ENCODE data around the gene COL18A1.
"Not testable (repeated sequence)": the region's sequence is repeated elsewhere in the genome, so short reads cannot be mapped to it uniquely, and the experiment has no call there.

Gene COL18A1

GRCh38 chr21:45434645-45435217 is 29.8 kb downstream of the COL18A1 start:
- TF ChIP-seq, protein P1, sequence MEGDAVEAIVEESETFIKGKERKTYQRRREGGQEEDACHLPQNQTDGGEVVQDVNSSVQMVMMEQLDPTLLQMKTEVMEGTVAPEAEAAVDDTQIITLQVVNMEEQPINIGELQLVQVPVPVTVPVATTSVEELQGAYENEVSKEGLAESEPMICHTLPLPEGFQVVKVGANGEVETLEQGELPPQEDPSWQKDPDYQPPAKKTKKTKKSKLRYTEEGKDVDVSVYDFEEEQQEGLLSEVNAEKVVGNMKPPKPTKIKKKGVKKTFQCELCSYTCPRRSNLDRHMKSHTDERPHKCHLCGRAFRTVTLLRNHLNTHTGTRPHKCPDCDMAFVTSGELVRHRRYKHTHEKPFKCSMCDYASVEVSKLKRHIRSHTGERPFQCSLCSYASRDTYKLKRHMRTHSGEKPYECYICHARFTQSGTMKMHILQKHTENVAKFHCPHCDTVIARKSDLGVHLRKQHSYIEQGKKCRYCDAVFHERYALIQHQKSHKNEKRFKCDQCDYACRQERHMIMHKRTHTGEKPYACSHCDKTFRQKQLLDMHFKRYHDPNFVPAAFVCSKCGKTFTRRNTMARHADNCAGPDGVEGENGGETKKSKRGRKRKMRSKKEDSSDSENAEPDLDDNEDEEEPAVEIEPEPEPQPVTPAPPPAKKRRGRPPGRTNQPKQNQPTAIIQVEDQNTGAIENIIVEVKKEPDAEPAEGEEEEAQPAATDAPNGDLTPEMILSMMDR (IDR thresholded peaks at IDR 0.05; ENCODE audit: low read depth, low read length): no peak
- H3K4me3 ChIP-seq (ENCODE audit: low read depth, low read length): no peak overlapping the region
- DNase-seq (ENCODE audit: low read depth, low spot score): no peak
- in situ Hi-C loops (cut with HindIII; ENCODE audit: low sequenced_read_pairs): no loop called here

GRCh38 chr21:45435405-45435981 is 30.5 kb downstream of the COL18A1 start:
- in situ Hi-C loops (cut with HindIII; ENCODE audit: low sequenced_read_pairs): no loop called here
- no peak overlapping the region for H3K4me3 ChIP-seq (ENCODE audit: low read depth, low read length)
- TF ChIP-seq, protein P1 (IDR thresholded peaks at IDR 0.05; ENCODE audit: low read depth, low read length): no peak
- DNase-seq (ENCODE audit: low read depth, low spot score): no peak

DNA sequence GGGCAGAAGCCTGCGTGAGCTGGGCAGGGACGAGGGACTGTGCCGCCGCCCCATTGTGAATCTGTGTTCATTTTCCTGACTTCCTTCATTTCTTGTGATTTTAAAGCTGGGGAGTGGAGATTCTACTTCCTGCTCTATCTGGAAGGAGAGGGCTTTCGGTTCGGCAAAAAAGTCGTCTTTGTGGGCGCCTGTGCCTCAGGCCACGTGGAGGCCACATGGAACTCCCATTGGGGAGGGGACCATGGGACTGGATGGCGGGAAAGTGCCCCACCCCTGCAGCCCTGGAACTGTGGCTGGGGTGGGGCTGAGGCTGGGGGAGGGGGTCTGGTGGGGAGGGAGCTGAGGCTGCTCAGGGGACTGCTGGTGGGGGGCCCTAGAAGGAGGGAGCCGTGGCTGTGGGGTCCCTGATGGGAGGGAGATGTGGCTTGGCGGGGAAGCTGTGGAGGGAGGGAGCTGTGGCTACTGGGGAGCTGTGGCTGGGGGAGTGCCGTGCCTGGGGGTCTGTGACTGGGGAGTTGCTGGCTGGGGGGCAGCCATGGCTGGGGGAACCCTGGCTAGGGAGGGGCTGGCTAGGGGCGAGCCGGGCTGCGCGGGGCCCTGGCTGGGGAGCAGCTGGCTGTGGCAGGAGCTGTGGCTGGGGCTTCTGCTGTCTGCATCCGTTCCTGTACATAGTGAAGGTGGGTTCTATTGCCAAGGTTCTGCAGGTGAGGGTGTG is 31.5 kb downstream of the COL18A1 start:
- TF ChIP-seq, protein P1 (IDR thresholded peaks at IDR 0.05; ENCODE audit: low read depth, low read length): no peak
- DNase-seq (ENCODE audit: low read depth, low spot score): no peak
- H3K4me3 ChIP-seq (ENCODE audit: low read depth, low read length): no peak overlapping the region
- in situ Hi-C loops (cut with HindIII; ENCODE audit: low sequenced_read_pairs): no loop called here

DNA sequence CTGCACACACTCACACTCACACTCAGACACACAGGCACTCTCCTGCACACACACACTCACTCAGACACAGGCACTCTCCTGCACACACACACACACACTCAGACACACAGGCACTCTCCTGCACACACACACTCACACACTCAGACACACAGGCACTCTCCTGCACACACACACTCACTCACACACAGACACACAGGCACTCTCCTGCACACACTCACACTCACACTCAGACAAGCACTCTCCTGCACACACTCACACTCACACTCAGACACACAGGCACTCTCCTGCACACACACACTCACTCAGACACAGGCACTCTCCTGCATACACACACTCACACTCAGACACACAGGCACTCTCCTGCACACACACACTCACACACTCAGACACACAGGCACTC is 32.9 kb downstream of the COL18A1 start:
- DNase-seq (ENCODE audit: low read depth, low spot score); H3K4me3 ChIP-seq (ENCODE audit: low read depth, low read length); in situ Hi-C loops (cut with HindIII; ENCODE audit: low sequenced_read_pairs): not testable (repeated sequence)

DNA sequence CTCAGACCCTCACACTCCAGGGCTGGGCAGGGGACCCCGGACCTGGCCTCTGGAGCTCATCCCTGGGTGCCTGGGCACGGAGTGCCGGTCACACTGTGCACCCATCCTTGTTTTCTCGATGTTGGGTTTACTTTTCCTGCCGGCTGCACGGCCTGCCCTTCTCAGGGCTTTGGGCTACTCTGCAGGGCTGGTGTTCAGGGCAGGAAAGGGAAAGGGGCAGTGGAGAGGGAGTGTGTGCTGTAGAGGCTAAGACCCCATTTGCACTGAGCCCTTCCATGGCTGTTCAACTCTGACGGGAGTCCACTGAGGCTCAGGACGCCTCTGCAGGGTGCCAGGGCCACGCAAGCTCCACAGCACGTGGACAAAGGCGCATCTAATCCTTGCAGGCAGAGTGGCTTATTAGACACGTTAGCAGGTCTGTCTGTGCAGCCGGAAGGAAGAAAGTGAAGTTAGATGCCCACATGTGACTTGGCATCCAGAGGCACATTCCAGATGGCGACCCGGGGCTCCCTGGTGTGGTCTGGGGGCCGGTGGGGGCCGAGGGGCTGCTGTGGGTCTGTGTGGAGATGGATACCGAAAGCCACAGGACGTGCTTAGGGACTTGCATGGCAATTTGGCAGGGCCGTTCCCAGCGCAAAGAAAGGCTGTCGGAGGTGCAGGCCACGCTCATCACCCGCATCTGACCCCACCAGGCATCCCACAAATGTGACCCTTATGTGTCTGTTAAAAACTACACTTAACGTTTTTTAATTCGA is 33.6 kb downstream of the COL18A1 start:
- in situ Hi-C loops (cut with HindIII; ENCODE audit: low sequenced_read_pairs): no loop called here
- TF ChIP-seq, protein P1 (IDR thresholded peaks at IDR 0.05; ENCODE audit: low read depth, low read length): no peak
- DNase-seq (ENCODE audit: low read depth, low spot score): no peak
- no peak overlapping the region for H3K4me3 ChIP-seq (ENCODE audit: low read depth, low read length)

GRCh38 chr21:45439161-45439872 is 34.4 kb downstream of the COL18A1 start:
- no peak overlapping the region for H3K4me3 ChIP-seq (ENCODE audit: low read depth, low read length)
- peak; percentile 90 for DNase-seq (ENCODE audit: low read depth, low spot score)
- in situ Hi-C loops (cut with HindIII; ENCODE audit: low sequenced_read_pairs): no loop called here

More at GRCh38 chr21:45439161-45439872, 34.4 kb downstream of the COL18A1 start:
- TF ChIP-seq, protein P1 (IDR thresholded peaks at IDR 0.05; ENCODE audit: low read depth, low read length): peak; percentile 89
